K562 (cell line): ENCODE results near the gene ATP13A4. TPM values are rescaled to one million over a fixed set of nuclear protein-coding genes. Genes with fewer than 3 reads are reported as not detected.

Source experiments
- ATAC-seq: fragments of 200-7000 bp; cut with Tn5 transposase; 3 replicates; pipeline ENCODE4 v1.9.1; 2020; ENCODE audit warnings: moderate library complexity
- BruUV-seq: library from RNA; stranded (reverse); fragments of 400-500 nt; replicated peaks from 2 replicates; lab custom pipeline; 2021; lab: Mats Ljungman, UMichigan
- CTCF ChIA-PET: fragments of 300-600 bp; formaldehyde crosslinking; extraction: SDS; loops from one replicate; lab custom pipeline; 2021; ENCODE audit warnings: low intra/inter-chr PET ratio; lab: Yijun Ruan, JAX
- POLR2A ChIA-PET: fragments of 300-600, 350-650 bp; sonication (Branson Sonifier 250); formaldehyde crosslinking; extraction: SDS; loops from one replicate; lab custom pipeline; 2021; ENCODE audit warnings: antibody characterized with exemption, inconsistent platforms; lab: Yijun Ruan, JAX
- DNase-seq, 4 experiments: peaks; one replicate each; pipeline versions ENCODE4 v3.0.0 to v3.0.0-alpha.2; 2011 to 2018; ENCODE audit warnings: low spot score in 3 of 4, mixed read lengths in 3 of 4; ENCODE audit errors: extremely low read depth in 1 of 4
- FAIRE-seq: peaks from 2 replicates; lab custom pipeline; 2011; peaks lifted over from hg19 to GRCh38; lab: Jason Lieb, UNC
- H2AFZ ChIP-seq: 2 replicates; pipeline ENCODE4 v1.6.0; 2011; ENCODE audit warnings: low read depth, low read length, control low read depth, inconsistent platforms
- H3K27ac ChIP-seq: fragments of 200-600 bp; 3 replicates; pipeline ENCODE4 v1.8.0; 2011; ENCODE audit warnings: low read depth, mild to moderate bottlenecking, control low read depth, inconsistent platforms, low read length, moderate library complexity, mixed read lengths; ENCODE audit errors: extremely low read depth
- H3K27me3 ChIP-seq, 2 experiments: fragments of 300-600 bp in 1 of 2; 2 replicates in 1 of 2; 3 replicates in 1 of 2; pipeline versions ENCODE4 v1.6.0 to v1.8.0; 2011; ENCODE audit warnings: inconsistent platforms in 2 of 2, low read length in 2 of 2, mild to moderate bottlenecking in 1 of 2, mixed read lengths in 1 of 2, moderate library complexity in 1 of 2; ENCODE audit not compliant: control insufficient read depth in 2 of 2, insufficient read depth in 2 of 2
- H3K36me3 ChIP-seq: fragments of 300-600 bp; 3 replicates; pipeline ENCODE4 v1.8.0; 2011; ENCODE audit warnings: mild to moderate bottlenecking, low read length, inconsistent platforms; ENCODE audit not compliant: control insufficient read depth, insufficient read depth
- H3K4me1 ChIP-seq, 2 experiments: fragments of 200-600 bp in 1 of 2; replicated peaks in 1 of 2; 2 replicates in 1 of 2; 3 replicates in 1 of 2; pipeline versions ENCODE4 v1.5.1 to v1.8.0; 2011; ENCODE audit warnings: inconsistent platforms in 2 of 2, low read length in 2 of 2, mild to moderate bottlenecking in 1 of 2, mixed read lengths in 1 of 2, moderate library complexity in 1 of 2; ENCODE audit not compliant: control insufficient read depth in 2 of 2, insufficient read depth in 2 of 2
- H3K4me2 ChIP-seq: 2 replicates; pipeline ENCODE4 v1.6.1; 2011; ENCODE audit warnings: low read length, control low read depth, inconsistent platforms, mixed read lengths; ENCODE audit not compliant: insufficient read depth
- H3K4me3 ChIP-seq: fragments of 200-600 bp; sonication (generic), shearing (Covaris generic); 2 replicates; pipeline ENCODE4 v1.5.1; 2016; ENCODE audit warnings: control low read depth, inconsistent platforms
- H3K79me2 ChIP-seq: fragments of 200-600 bp; 3 replicates; pipeline ENCODE4 v1.8.0; 2011; ENCODE audit warnings: low read length, inconsistent platforms; ENCODE audit not compliant: control insufficient read depth, insufficient read depth
- H3K9ac ChIP-seq, 2 experiments: 2 replicates each; pipeline versions ENCODE4 v1.6.0 to v1.6.1; 2011; ENCODE audit warnings: low read depth in 2 of 2, low read length in 2 of 2, control low read depth in 1 of 2, inconsistent platforms in 1 of 2, mild to moderate bottlenecking in 1 of 2, mixed read lengths in 1 of 2; ENCODE audit not compliant: insufficient read depth in 1 of 2
- H3K9me1 ChIP-seq: one replicate; pipeline ENCODE4 v1.6.0; 2011; ENCODE audit warnings: inconsistent platforms, mild to moderate bottlenecking, low read length, moderate library complexity; ENCODE audit not compliant: control insufficient read depth, insufficient read depth
- H3K9me3 ChIP-seq: replicated peaks from 2 replicates; pipeline ENCODE4 v1.5.1; 2011; ENCODE audit warnings: low read depth, low read length, inconsistent platforms; ENCODE audit not compliant: control insufficient read depth, insufficient read depth
- H4K20me1 ChIP-seq: replicated peaks from 2 replicates; pipeline ENCODE4 v1.6.1; 2011; ENCODE audit warnings: low read length, inconsistent platforms, mixed read lengths; ENCODE audit not compliant: control insufficient read depth, insufficient read depth
- DACH1 ChIP-seq: fragments of 450-650 bp; IDR thresholded peaks from 2 replicates; pipeline ENCODE4 v1.6.1; 2018; ENCODE audit not compliant: partially characterized antibody
- FOS ChIP-seq: IDR thresholded peaks from 3 replicates; pipeline ENCODE4 v1.6.1; 2011; ENCODE audit not compliant: insufficient read length; ENCODE audit errors: extremely low read depth
- HLTF ChIP-seq: fragments of 450-650 bp; IDR thresholded peaks from 2 replicates; pipeline ENCODE4 v1.6.1; 2016
- HNRNPL ChIP-seq: fragments of 200-400 bp; formaldehyde crosslinking; IDR thresholded peaks from 2 replicates; pipeline ENCODE4 v1.6.1; 2017; ENCODE audit warnings: low read depth, mild to moderate bottlenecking, low read length
- NCOR1 ChIP-seq: fragments of 450-650 bp; IDR thresholded peaks from 2 replicates; pipeline ENCODE4 v1.6.1; 2016; ENCODE audit warnings: mild to moderate bottlenecking, moderate library complexity
- RBM17 ChIP-seq: fragments of 200-400 bp; formaldehyde crosslinking; IDR thresholded peaks from 2 replicates; pipeline ENCODE4 v1.6.1; 2017; ENCODE audit warnings: low read depth, mild to moderate bottlenecking, low read length, borderline replicate concordance
- ZC3H4 ChIP-seq: sonication (generic); formaldehyde crosslinking; IDR thresholded peaks from 2 replicates; pipeline ENCODE4 v1.9.0; 2021; ENCODE audit warnings: missing genetic modification reagents, borderline replicate concordance
- ZNF12 ChIP-seq: sonication (generic); formaldehyde crosslinking; IDR thresholded peaks from 2 replicates; pipeline ENCODE4 v1.4.0; 2020; ENCODE audit warnings: mild to moderate bottlenecking, missing genetic modification reagents
- ZSCAN32 ChIP-seq: fragments of 450-650 bp; formaldehyde crosslinking; IDR thresholded peaks from 2 replicates; pipeline ENCODE4 v1.4.0; 2020; ENCODE audit warnings: mild to moderate bottlenecking, moderate library complexity
- WGBS: fragments of 100-300 bp; shearing (Covaris generic); methylation state at CpG from one replicate; pipeline ENCODE4 v1.1.6; 2016; ENCODE audit warnings: low coverage, mixed read lengths; ENCODE audit not compliant: insufficient coverage; ENCODE audit errors: missing lambda C conversion rate; 5-methylcytosine and 5-hydroxymethylcytosine counted together
- in situ Hi-C: fragments of 300-500 bp; cut with MboI; formaldehyde crosslinking; loops from 4 replicates; pipeline ENCODE4 v1.15.0; 2018; ENCODE audit warnings: inconsistent platforms, mixed read lengths
- intact Hi-C: fragments of 100-400 bp; cut with micrococcal nuclease; formaldehyde crosslinking; loops from 2 replicates; pipeline ENCODE4 v1.14.2; 2022
- polyA plus RNA-seq, 8 experiments: library from polyadenylated mRNA; depleted of rRNA in 4 of 8; stranded (reverse) in 5 of 8; unstranded in 3 of 8; fragments of >200 nt; fragmentation: Nextera tagmentation in 2 of 8; fragmentation: Illumina TruSeq in 1 of 8; extraction: Ambion mirVana in 2 of 8; extraction: Trizol in 1 of 8; gene quantifications; 2 replicates each; pipeline versions ENCODE4 v1.2.1 to v1.2.3, GENCODE V29; 2011 to 2014; ENCODE audit warnings: inconsistent platforms in 1 of 8, missing spikeins in 1 of 8
- total RNA-seq, 7 experiments: library from RNA; depleted of rRNA in 6 of 7; stranded (reverse); fragments of >200 nt in 6 of 7; fragmentation: Illumina TruSeq in 2 of 7; extraction: Trizol in 2 of 7; gene quantifications; 2 replicates each; pipeline versions ENCODE4 v1.2.1 to v1.2.3, GENCODE V29; 2011 to 2021; ENCODE audit warnings: low replicate concordance in 1 of 7
- TF ChIP-seq, protein P1 (sequence below): fragments of 250-450 bp; sonication (Bioruptor Pico); IDR thresholded peaks from 2 replicates; pipeline ENCODE4 v1.8.0; 2022; ENCODE audit warnings: moderate library complexity, mild to moderate bottlenecking, inconsistent platforms
- TF ChIP-seq, protein P2 (sequence below): fragments of 200-800 bp; sonication (Bioruptor generic); IDR thresholded peaks from 2 replicates; pipeline ENCODE4 v1.6.1; 2017; ENCODE audit warnings: missing genetic modification characterization, missing compliant biosample characterization

Gene ATP13A4
- total and polyA plus RNA-seq, 9 of the 15 experiments (the other 6 are each of a cell fraction or from before 2014, with no cell fraction given): 0.03 to 0.14 (median 0.07) TPM; not detected in 6

DNA sequence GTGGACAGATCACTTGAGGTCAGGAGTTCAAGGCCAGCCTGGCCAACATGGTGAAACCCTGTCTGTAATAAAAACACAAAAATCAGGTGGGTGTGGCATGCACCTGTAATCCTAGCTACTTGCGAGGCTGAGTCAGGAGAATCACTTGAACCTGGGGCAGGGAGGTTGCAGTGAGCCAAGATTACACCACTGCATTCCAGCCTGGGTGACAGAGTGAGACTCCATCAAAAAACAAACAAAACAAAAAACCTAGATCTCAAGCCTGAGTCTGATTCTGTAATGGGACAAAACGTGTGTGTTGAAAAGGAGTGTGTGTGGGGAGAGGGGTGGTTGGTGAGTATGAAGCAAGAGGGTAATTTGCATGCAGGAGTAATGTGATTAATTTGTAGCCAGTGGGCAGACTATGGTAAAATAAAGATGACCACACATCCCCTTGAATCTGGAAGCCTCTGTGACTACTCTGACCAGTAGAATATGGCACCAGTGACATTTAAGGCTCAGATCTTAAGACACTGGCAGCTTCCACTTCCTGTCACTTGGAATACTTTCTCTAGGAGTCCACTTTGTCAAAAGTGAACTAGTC is 19.9 kb upstream of the ATP13A4 start:
- BruUV-seq: no TSS peak
- Histone ChIP-seq H3K36me3 (no peaks in the 10 kb centered on the region), H3K9ac (no peak overlapping the region), H3K9me1 (no peaks in the 10 kb centered on the region), H3K9me3 (no peaks in the 10 kb centered on the region), H2AFZ (no peak overlapping the region), H3K4me1 (no peaks in the 10 kb centered on the region), H3K4me2 (no peak overlapping the region), H3K27me3 (peaks cover 0 to 4% of the 10 kb centered on the region in 2 experiments; a peak in 2 of 5 replicates), H3K4me3 (no peak overlapping the region), H3K27ac (no peak overlapping the region), H3K79me2 (no peaks in the 10 kb centered on the region), H4K20me1 (no peaks in the 10 kb centered on the region)
- ChIA-PET POLR2A (no interaction called here), CTCF (no interaction called here)
- 3% methylated on average over 2 of the region's 2 CpGs for WGBS
- in situ Hi-C loops: loop anchor here (25.0 kb wide), 1 partner anchor 1012 kb away; no protein-coding TSS in a partner anchor
- ATAC-seq (no peak), FAIRE-seq (no peak), DNase-seq (no peak)
- TF ChIP-seq HNRNPL (no peak), ZSCAN32 (CRISPR knock-in tag) (no peak), DACH1 (no peak), NCOR1 (no peak), ZC3H4 (CRISPR knock-in tag) (no peak), ZNF12 (CRISPR knock-in tag) (no peak), FOS (no peak), RBM17 (no peak), HLTF (no peak)
- TF ChIP-seq, protein P1, sequence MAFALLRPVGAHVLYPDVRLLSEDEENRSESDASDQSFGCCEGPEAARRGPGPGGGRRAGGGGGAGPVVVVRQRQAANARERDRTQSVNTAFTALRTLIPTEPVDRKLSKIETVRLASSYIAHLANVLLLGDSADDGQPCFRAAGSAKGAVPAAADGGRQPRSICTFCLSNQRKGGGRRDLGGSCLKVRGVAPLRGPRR: no peak
- TF ChIP-seq, protein P2, sequence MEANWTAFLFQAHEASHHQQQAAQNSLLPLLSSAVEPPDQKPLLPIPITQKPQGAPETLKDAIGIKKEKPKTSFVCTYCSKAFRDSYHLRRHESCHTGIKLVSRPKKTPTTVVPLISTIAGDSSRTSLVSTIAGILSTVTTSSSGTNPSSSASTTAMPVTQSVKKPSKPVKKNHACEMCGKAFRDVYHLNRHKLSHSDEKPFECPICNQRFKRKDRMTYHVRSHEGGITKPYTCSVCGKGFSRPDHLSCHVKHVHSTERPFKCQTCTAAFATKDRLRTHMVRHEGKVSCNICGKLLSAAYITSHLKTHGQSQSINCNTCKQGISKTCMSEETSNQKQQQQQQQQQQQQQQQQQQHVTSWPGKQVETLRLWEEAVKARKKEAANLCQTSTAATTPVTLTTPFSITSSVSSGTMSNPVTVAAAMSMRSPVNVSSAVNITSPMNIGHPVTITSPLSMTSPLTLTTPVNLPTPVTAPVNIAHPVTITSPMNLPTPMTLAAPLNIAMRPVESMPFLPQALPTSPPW (CRISPR knock-in tag): no peak
- intact Hi-C loops: loop anchor here (5.0 kb wide), 4 partner anchors 382 to 1107 kb away; no protein-coding TSS in a partner anchor
